LNCaP clone FGC (cell line): Measurements from ENCODE around the gene ZBTB16.
A peak's percentile ranks its signal among the peaks of the same experiment; 100 is the strongest.

Source experiments
- DNase-seq: peaks from one replicate; pipeline ENCODE4 v3.0.0-alpha.2; 2011; ENCODE audit warnings: low read depth
- H3K4me3 ChIP-seq: 2 replicates; pipeline ENCODE4 v1.5.1; 2011; ENCODE audit warnings: mild to moderate bottlenecking, low read depth, low read length, control low read depth
- CTCF ChIP-seq: IDR thresholded peaks from 2 replicates; pipeline ENCODE4 v1.5.1; 2012; ENCODE audit warnings: mild to moderate bottlenecking; ENCODE audit not compliant: control insufficient read depth, insufficient read depth; ENCODE audit errors: extremely low read depth

ZBTB16 gene

GRCh38 chr11:114059278-114059983 lies at the start of gene ZBTB16:
Gene ZBTB16, plus strand, starts transcription at chr11:114059711. Its CDS starts 3,590 bp downstream, at chr11:114063301.
- H3K4me3 ChIP-seq, result peak within 1 kb of the TSS; percentile 86
- TF ChIP-seq CTCF, result peak; percentile 73
- DNase-seq, result peak; percentile 61

- no peak for TF ChIP-seq CTCF
- DNase-seq, result no peak
- no peak overlapping the region for H3K4me3 ChIP-seq
Measured at GRCh38 chr11:114010931-114011330, 48.6 kb upstream of the ZBTB16 start.

GRCh38 chr11:114011443-114011842 lies 48.1 kb upstream of the ZBTB16 start:
- no peak overlapping the region for H3K4me3 ChIP-seq
- no peak for TF ChIP-seq CTCF

GRCh38 chr11:114015117-114015516 lies 44.4 kb upstream of the ZBTB16 start:
- no peak overlapping the region for H3K4me3 ChIP-seq
- no peak for DNase-seq
- TF ChIP-seq CTCF, result no peak

More at GRCh38 chr11:114011443-114011842, 48.1 kb upstream of the ZBTB16 start:
- no peak for DNase-seq

GRCh38 chr11:114016986-114017385 lies 42.5 kb upstream of the ZBTB16 start:
- H3K4me3 ChIP-seq, result no peak overlapping the region
- no peak for DNase-seq
- no peak for TF ChIP-seq CTCF

GRCh38 chr11:114017723-114018122 lies 41.8 kb upstream of the ZBTB16 start:
- TF ChIP-seq CTCF, result no peak
- no peak overlapping the region for H3K4me3 ChIP-seq
- DNase-seq, result no peak

GRCh38 chr11:114019046-114019445 lies 40.5 kb upstream of the ZBTB16 start:
- DNase-seq, result peak; percentile 77
- no peak overlapping the region for H3K4me3 ChIP-seq
- TF ChIP-seq CTCF, result no peak
